GM13977 (cell line): ENCODE measurements around the gene SLC24A3.

Experiments
- DNase-seq: peaks from one replicate; pipeline ENCODE4 v3.0.0; 2012; ENCODE audit warnings: low spot score
- in situ Hi-C: fragments of 300-500 bp; cut with MboI; formaldehyde crosslinking; loops from one replicate; pipeline ENCODE4 v1.12.0; 2022; ENCODE audit warnings: low sequenced_read_pairs, low pct_unique_long_range_greater_than_20kb, mixed read lengths, inconsistent platforms; ENCODE audit not compliant: unreplicated experiment
- TF ChIP-seq, protein P1 (sequence below): IDR thresholded peaks from 2 replicates; pipeline ENCODE4 v1.5.1; 2012; ENCODE audit warnings: mild to moderate bottlenecking, control low read depth; ENCODE audit not compliant: insufficient read depth; ENCODE audit errors: extremely low read depth, missing control alignments

Gene SLC24A3

DNA sequence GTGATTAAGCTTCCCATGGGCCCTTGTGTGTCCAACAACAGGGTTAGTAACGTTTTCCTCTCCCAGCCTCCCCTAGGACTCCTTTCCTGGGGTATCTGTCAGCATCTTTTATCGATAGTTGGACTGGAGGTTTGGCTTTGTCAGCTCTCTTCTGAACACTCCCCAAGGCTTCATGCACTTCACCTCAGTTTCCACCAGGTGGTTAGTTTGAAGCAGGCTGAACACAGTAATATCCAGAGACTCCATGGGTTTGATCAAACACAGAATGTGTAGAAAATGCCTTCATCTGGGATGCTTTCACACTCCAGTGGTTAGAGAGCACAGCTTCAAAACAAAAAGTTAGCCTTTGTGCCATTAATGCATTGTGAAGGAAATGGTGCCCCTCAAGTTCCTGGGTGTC lies 139.1 kb downstream of the SLC24A3 start:
- TF ChIP-seq, protein P1, sequence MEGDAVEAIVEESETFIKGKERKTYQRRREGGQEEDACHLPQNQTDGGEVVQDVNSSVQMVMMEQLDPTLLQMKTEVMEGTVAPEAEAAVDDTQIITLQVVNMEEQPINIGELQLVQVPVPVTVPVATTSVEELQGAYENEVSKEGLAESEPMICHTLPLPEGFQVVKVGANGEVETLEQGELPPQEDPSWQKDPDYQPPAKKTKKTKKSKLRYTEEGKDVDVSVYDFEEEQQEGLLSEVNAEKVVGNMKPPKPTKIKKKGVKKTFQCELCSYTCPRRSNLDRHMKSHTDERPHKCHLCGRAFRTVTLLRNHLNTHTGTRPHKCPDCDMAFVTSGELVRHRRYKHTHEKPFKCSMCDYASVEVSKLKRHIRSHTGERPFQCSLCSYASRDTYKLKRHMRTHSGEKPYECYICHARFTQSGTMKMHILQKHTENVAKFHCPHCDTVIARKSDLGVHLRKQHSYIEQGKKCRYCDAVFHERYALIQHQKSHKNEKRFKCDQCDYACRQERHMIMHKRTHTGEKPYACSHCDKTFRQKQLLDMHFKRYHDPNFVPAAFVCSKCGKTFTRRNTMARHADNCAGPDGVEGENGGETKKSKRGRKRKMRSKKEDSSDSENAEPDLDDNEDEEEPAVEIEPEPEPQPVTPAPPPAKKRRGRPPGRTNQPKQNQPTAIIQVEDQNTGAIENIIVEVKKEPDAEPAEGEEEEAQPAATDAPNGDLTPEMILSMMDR, result no peak
- in situ Hi-C loops, result no loop called here
- DNase-seq, result no peak

DNA sequence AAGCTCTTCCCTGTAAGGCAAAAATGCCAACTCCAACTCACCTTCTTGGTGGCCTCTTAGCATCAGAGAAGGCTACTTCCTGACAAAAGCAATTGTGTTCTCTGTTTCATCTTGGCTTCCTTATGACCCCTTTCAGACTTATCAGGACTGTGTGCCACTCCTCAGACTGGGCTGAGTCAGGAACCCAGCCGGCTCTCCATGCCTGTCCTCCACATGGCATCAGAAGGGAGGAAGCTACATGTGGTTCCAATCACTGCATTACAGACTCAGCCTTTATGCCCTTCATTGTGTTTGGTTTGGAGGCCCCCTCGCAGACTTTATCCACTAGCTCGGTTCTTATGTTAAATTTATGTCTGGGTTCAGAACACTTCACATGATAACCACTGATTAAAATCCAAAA lies 142.5 kb downstream of the SLC24A3 start:
- TF ChIP-seq, protein P1, result no peak
- DNase-seq, result no peak
- in situ Hi-C loops, result no loop called here

DNA sequence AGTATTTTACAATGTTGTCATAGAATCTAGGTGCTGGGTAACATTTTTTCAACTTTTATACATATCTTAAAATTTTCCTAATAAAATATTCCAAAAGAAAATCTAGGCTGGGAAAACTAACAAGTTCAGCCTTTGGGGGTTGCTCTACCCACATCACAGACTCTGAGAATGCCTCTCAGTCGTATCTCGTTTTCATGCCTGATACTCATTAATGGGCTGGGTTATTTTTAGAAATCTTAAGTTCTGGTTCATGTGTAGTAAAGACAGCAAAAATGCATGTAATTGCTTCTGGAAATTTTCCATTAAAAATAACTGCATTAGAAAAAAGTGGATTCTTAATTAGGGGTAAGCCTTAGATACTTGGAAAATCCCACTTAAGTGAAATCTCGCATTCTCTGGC lies 149.3 kb downstream of the SLC24A3 start:
- TF ChIP-seq, protein P1, result no peak
- no peak for DNase-seq
- in situ Hi-C loops, result no loop called here

DNA sequence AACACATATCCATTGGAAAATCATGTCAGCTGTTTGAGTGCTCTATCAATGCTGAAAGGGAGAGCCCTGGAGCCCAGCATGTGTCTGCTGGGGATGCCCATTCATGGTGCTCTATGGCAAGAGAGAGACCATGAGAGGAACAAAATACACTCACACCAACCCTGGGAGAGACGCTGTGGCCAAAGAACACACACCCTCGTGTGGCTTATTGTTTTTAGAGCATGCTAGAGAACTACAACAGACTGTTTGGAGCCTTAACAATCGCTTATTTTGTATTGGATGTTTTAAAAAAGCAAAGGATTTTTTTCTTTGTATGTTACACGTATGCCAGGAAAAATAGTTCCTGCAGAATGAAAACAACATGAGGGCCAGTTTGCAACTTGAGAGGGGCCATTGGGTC lies 151.0 kb downstream of the SLC24A3 start:
- TF ChIP-seq, protein P1, result no peak
- no peak for DNase-seq
- in situ Hi-C loops, result no loop called here

DNA sequence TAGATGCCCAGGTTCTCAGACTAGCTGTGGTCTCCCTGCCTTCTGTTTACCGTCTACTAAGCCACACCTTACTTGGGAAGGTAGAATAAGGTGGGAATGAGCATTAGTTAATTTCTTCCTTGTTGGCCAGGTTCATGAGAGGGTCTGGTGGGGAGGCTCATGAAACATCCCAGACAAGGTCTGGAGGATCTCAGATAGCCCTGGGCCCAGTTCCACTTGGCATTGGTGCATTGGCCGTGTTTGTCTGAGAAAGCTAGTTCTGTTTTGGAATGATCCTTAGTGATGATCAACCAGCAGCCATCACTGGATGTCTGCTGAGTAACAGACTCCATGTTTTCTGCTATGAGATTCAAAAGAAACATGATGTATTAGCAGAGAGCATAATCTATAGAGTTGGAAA lies 155.1 kb downstream of the SLC24A3 start:
- TF ChIP-seq, protein P1, result no peak
- no peak for DNase-seq
- in situ Hi-C loops, result no loop called here

DNA sequence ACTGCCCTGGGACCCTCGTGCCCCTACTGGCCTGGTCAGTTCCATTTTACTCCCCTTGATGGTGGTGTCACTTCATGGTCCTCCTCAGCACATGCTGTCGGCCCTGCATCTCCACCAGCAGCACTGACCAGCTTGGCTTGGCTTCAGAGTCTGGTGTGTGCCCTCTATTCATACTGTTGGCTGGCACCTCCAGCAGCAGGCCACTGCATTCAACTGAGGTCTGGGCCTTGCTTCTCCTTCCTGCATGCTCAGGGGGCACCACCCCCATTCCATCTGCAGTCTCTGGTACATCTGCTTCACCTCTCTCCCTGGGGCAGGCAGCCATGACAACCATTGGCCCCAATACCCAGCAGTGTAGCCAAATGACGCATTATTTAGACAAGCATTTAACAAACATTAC lies 155.9 kb downstream of the SLC24A3 start:
- no peak for DNase-seq
- in situ Hi-C loops, result no loop called here
- TF ChIP-seq, protein P1, result no peak
